ENCODE results near the gene TXN.

Gene TXN

DNA sequence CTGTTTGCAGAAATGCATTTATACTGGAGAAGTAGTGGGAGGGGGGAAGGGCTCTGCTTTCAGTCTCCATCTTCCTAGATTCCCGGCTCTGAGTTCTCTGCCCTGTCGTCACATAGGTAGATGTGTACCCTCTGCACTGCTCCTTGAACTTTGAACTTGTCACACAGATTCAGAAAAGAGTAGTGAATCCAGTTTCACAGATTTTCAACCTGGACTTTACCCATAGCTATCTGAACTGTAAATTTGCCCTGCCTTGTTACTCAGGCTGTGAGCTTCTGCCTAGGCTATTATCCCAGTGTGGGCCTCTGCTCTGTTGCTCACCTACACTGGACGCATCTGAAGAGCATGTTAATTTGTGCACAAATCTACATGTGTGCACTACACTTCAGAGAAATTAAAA, 35.5 kb downstream of the TXN start:
- Histone ChIP-seq H3K9ac (no peak overlapping the region), H3K79me2 (ENCODE audit: insufficient read depth, low read depth) (no peaks in the 10 kb centered on the region), H3K4me1 (ENCODE audit: low read depth, poor library complexity, severe bottlenecking) (no peaks in the 10 kb centered on the region), H4K20me1 (ENCODE audit: insufficient read depth) (no peaks in the 10 kb centered on the region), H2AFZ (ENCODE audit: low read depth) (no peak overlapping the region), H3K4me3 (IDR thresholded peaks at IDR 0.05; ENCODE audit: insufficient read depth, low read depth, low read length) (no peak overlapping the region), H3K36me3 (ENCODE audit: insufficient read depth) (no peaks in the 10 kb centered on the region), H3K27ac (no peak overlapping the region), H3K27me3 (ENCODE audit: insufficient read depth, low read depth) (no peaks in the 10 kb centered on the region), H3K4me2 (no peak overlapping the region)
- TF ChIP-seq, protein P1, sequence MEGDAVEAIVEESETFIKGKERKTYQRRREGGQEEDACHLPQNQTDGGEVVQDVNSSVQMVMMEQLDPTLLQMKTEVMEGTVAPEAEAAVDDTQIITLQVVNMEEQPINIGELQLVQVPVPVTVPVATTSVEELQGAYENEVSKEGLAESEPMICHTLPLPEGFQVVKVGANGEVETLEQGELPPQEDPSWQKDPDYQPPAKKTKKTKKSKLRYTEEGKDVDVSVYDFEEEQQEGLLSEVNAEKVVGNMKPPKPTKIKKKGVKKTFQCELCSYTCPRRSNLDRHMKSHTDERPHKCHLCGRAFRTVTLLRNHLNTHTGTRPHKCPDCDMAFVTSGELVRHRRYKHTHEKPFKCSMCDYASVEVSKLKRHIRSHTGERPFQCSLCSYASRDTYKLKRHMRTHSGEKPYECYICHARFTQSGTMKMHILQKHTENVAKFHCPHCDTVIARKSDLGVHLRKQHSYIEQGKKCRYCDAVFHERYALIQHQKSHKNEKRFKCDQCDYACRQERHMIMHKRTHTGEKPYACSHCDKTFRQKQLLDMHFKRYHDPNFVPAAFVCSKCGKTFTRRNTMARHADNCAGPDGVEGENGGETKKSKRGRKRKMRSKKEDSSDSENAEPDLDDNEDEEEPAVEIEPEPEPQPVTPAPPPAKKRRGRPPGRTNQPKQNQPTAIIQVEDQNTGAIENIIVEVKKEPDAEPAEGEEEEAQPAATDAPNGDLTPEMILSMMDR (conservative IDR thresholded peaks at IDR 0.05; ENCODE audit: low read depth, low read length): no peak

DNA sequence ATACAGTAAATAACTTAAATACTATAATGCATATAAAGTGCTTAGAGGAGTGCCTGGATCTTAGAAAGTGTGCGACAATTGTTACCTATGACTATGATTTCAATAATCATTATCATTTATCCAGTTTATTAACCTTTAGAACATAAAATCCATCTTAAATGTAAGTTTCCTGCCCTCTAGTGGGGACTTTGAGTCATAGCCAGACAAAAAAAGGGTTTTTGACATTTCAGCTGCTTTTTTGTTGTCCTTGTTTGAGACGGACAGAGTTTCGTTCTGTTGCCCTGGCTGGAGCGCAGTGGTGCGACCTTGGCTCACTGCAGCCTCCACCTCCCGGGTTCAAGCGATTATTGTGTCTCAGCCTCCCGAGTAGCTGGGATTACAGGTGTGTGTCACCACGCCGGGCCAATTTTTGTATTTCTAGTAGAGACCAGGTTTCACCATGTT, 38.6 kb downstream of the TXN start:
- Histone ChIP-seq H3K36me3 (ENCODE audit: insufficient read depth) (no peaks in the 10 kb centered on the region), H3K4me1 (ENCODE audit: low read depth, poor library complexity, severe bottlenecking) (peaks cover 6% of the 10 kb centered on the region), H3K4me3 (IDR thresholded peaks at IDR 0.05; ENCODE audit: insufficient read depth, low read depth, low read length) (no peak overlapping the region), H3K79me2 (ENCODE audit: insufficient read depth, low read depth) (no peaks in the 10 kb centered on the region), H3K27ac (no peak overlapping the region), H3K27me3 (ENCODE audit: insufficient read depth, low read depth) (no peaks in the 10 kb centered on the region), H2AFZ (ENCODE audit: low read depth) (0 out of 2 replicates have a peak overlapping the region, but pooled peaks have one; percentile 46), H3K4me2 (0 out of 2 replicates have a peak overlapping the region, but pooled peaks have one; percentile 44), H4K20me1 (ENCODE audit: insufficient read depth) (no peaks in the 10 kb centered on the region), H3K9ac (no peak overlapping the region)
- TF ChIP-seq, protein P1 (conservative IDR thresholded peaks at IDR 0.05; ENCODE audit: low read depth, low read length): peak; percentile 80

DNA sequence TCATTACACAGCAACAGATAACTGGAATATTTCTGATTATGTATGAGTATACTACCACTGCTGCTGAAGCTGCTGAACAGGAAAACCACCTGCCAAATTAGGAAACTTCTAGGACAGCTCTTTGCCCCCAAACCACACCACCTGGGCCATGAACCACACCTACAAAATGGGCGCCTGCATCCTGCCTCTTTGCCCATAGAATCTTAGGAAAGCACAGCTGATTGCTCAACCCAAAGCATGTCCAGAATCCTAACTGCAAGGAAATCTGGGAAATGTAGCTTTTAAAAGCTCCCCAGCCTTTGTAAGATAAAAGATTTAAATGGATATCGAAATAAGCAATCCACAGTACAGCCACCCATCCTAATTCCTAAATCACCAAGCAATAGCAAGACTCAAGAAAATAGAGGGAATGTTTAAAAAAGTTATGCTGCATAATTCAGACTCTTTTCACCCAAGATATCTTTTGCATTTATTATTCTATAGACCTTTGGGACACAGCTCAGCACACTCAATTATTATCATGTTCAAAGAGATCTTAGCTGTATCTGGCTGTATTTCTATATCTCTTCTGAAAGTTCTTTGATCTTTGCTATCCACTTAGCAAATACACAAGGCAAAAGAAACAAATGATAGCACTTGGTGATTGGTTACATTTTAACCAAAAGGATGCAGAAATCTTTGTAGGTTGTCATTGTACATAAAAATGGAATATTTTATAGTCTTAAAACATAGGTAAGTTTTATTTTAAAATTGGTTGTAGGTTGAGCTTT, 41.5 kb downstream of the TXN start:
- Histone ChIP-seq H3K36me3 (ENCODE audit: insufficient read depth) (no peaks in the 10 kb centered on the region), H3K4me2 (no peak overlapping the region), H3K79me2 (ENCODE audit: insufficient read depth, low read depth) (no peaks in the 10 kb centered on the region), H3K27ac (no peak overlapping the region), H4K20me1 (ENCODE audit: insufficient read depth) (no peaks in the 10 kb centered on the region), H3K27me3 (ENCODE audit: insufficient read depth, low read depth) (no peaks in the 10 kb centered on the region), H2AFZ (ENCODE audit: low read depth) (no peak overlapping the region), H3K4me3 (IDR thresholded peaks at IDR 0.05; ENCODE audit: insufficient read depth, low read depth, low read length) (no peak overlapping the region), H3K9ac (no peak overlapping the region), H3K4me1 (ENCODE audit: low read depth, poor library complexity, severe bottlenecking) (peaks cover 6% of the 10 kb centered on the region)
- TF ChIP-seq, protein P1 (conservative IDR thresholded peaks at IDR 0.05; ENCODE audit: low read depth, low read length): no peak

DNA sequence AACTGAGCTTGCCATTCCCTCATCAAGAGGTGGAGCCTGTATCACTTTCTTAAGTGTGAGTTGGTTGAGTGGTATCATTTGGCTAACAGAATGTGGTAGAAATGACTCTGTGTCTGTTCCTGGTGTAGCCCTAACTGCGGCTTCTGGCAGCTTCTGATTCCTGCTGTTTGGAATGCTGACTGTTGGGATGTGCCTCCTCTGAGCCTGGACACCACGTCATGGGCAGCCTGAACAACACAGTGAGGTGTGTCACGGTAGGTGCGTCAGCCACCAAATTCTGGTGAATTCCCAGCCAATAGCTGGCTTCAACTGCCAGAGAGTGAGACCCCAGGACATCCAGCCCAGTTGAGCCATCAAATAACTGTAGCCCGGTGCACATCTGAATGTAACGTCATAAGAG, 42.2 kb downstream of the TXN start:
- TF ChIP-seq, protein P1 (conservative IDR thresholded peaks at IDR 0.05; ENCODE audit: low read depth, low read length): no peak
- Histone ChIP-seq H2AFZ (ENCODE audit: low read depth) (no peak overlapping the region), H3K9ac (no peak overlapping the region), H3K36me3 (ENCODE audit: insufficient read depth) (no peaks in the 10 kb centered on the region), H3K4me1 (ENCODE audit: low read depth, poor library complexity, severe bottlenecking) (peaks cover 6% of the 10 kb centered on the region), H3K4me2 (no peak overlapping the region), H3K27me3 (ENCODE audit: insufficient read depth, low read depth) (no peaks in the 10 kb centered on the region), H3K79me2 (ENCODE audit: insufficient read depth, low read depth) (no peaks in the 10 kb centered on the region), H3K27ac (no peak overlapping the region), H4K20me1 (ENCODE audit: insufficient read depth) (no peaks in the 10 kb centered on the region), H3K4me3 (IDR thresholded peaks at IDR 0.05; ENCODE audit: insufficient read depth, low read depth, low read length) (no peak overlapping the region)
